Natural killer cell (primary cell): ENCODE results near the gene OPRM1. TPM values are rescaled to one million over a fixed set of nuclear protein-coding genes. Genes with fewer than 3 reads are reported as not detected.

ENCODE experiments used
- ATAC-seq, 3 donors: fragments of 150-1000 bp in 2 of 3; fragments of 200-7000 bp in 1 of 3; cut with Tn5 transposase; 1 replicate in 1 of 3; 2 replicates in 2 of 3; pipeline ENCODE4 v1.10.0; 2021; ENCODE audit warnings: mild to moderate bottlenecking in 2 of 3, moderate library complexity in 2 of 3
- DNase-seq, 2 donors: peaks; one replicate each; pipeline versions ENCODE4 v3.0.0 to v3.0.0-alpha.2; 2013 to 2021; ENCODE audit warnings: mixed read lengths in 1 of 2
- H3K27ac ChIP-seq: one replicate; pipeline ENCODE4 v1.5.1; 2013; ENCODE audit warnings: mild to moderate bottlenecking, low read length
- H3K27me3 ChIP-seq: one replicate; pipeline ENCODE4 v1.6.1; 2013; ENCODE audit warnings: low read length; ENCODE audit not compliant: control insufficient read depth, insufficient read depth
- H3K36me3 ChIP-seq: one replicate; pipeline ENCODE4 v1.6.1; 2013; ENCODE audit warnings: low read length; ENCODE audit not compliant: control insufficient read depth, insufficient read depth
- H3K4me1 ChIP-seq: one replicate; pipeline ENCODE4 v1.6.1; 2013; ENCODE audit warnings: low read length; ENCODE audit not compliant: control insufficient read depth, insufficient read depth
- H3K4me3 ChIP-seq: one replicate; pipeline ENCODE4 v1.5.1; 2013; ENCODE audit warnings: low read length
- H3K9me3 ChIP-seq: one replicate; pipeline ENCODE4 v1.6.1; 2013; ENCODE audit warnings: low read length; ENCODE audit not compliant: control insufficient read depth, insufficient read depth
- H3K27ac Mint-ChIP-seq, 2 donors: one replicate each; pipeline ENCODE4 v1.8.0; 2022; ENCODE audit warnings: mild to moderate bottlenecking in 2 of 2, mixed read lengths in 2 of 2, moderate library complexity in 1 of 2
- H3K27me3 Mint-ChIP-seq, 2 donors: one replicate each; pipeline ENCODE4 v1.8.0; 2022; ENCODE audit warnings: low read depth in 2 of 2, mixed read lengths in 2 of 2
- H3K36me3 Mint-ChIP-seq: one replicate; pipeline ENCODE4 v1.8.0; 2022; ENCODE audit warnings: mixed read lengths
- H3K4me1 Mint-ChIP-seq, 2 donors: one replicate each; pipeline ENCODE4 v1.8.0; 2022; ENCODE audit warnings: mixed read lengths in 2 of 2
- H3K4me3 Mint-ChIP-seq: one replicate; pipeline ENCODE4 v1.8.0; 2022; ENCODE audit warnings: mild to moderate bottlenecking, moderate library complexity, mixed read lengths
- H3K9me3 Mint-ChIP-seq, 2 donors: one replicate each; pipeline ENCODE4 v1.8.0; 2022; ENCODE audit warnings: mixed read lengths in 2 of 2
- WGBS: methylation state at CpG from one replicate; pipeline ENCODE4 v1.1.7; 2013; ENCODE audit warnings: missing lambda C conversion rate; ENCODE audit not compliant: insufficient coverage; 5-methylcytosine and 5-hydroxymethylcytosine counted together
- intact Hi-C: fragments of 100-400 bp; cut with micrococcal nuclease; formaldehyde crosslinking; loops from one replicate; pipeline ENCODE4 v1.14.2; 2022
- total RNA-seq, 4 donors: library from RNA; stranded (reverse); fragments of 120-200 nt in 1 of 4; gene quantifications; one replicate each; pipeline versions ENCODE4 v1.2.3 to v1.2.4, GENCODE V29; 2013 to 2022
- TF ChIP-seq, protein P1 (sequence below): fragments of 200-600 bp; IDR thresholded peaks from one replicate; pipeline ENCODE4 v1.8.0; 2022; ENCODE audit warnings: antibody characterized with exemption

Gene OPRM1
- total RNA-seq, 3 donors from 2014 or later (not counting 1 experiment from before 2014, with no cell fraction given), result not detected

DNA sequence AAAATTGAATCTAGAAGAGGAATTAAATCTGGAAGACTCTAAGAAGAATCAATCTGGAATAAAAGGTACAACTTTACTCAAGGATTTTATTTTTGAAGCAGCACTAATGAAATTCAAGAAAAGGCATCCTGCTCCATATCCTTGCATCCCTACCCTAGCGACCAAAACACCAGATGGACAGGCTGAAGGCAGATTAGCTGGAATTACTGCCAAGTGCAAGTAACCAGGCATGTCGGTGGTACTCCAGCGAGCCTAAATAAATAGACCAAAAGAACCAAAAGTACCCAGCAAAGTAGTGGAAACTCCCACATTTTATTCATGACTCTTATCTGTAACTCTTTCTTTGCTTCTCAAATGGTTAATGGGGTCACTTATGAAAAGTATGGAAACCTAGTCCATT is 21.0 kb downstream of the OPRM1 start:
- Mint-ChIP-seq H3K36me3 (no peaks in the 10 kb centered on the region), H3K27ac (no peak overlapping the region), H3K9me3 (no peaks in the 10 kb centered on the region), H3K4me3 (no peak overlapping the region), H3K27me3 (no peaks in the 10 kb centered on the region), H3K4me1 (no peaks in the 10 kb centered on the region)
- no peaks in the 10 kb centered on the region for H3K4me1 ChIP-seq
- ATAC-seq (no peak), DNase-seq (no peak)
- no peak overlapping the region for H3K27ac ChIP-seq
- no peaks in the 10 kb centered on the region for H3K27me3 ChIP-seq
- no peaks in the 10 kb centered on the region for H3K9me3 ChIP-seq
- H3K4me3 ChIP-seq, result no peak overlapping the region
- TF ChIP-seq, protein P1, sequence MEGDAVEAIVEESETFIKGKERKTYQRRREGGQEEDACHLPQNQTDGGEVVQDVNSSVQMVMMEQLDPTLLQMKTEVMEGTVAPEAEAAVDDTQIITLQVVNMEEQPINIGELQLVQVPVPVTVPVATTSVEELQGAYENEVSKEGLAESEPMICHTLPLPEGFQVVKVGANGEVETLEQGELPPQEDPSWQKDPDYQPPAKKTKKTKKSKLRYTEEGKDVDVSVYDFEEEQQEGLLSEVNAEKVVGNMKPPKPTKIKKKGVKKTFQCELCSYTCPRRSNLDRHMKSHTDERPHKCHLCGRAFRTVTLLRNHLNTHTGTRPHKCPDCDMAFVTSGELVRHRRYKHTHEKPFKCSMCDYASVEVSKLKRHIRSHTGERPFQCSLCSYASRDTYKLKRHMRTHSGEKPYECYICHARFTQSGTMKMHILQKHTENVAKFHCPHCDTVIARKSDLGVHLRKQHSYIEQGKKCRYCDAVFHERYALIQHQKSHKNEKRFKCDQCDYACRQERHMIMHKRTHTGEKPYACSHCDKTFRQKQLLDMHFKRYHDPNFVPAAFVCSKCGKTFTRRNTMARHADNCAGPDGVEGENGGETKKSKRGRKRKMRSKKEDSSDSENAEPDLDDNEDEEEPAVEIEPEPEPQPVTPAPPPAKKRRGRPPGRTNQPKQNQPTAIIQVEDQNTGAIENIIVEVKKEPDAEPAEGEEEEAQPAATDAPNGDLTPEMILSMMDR, result no peak
- no peaks in the 10 kb centered on the region for H3K36me3 ChIP-seq
- intact Hi-C loops, result no loop called here
- 89% methylated on average over 3 of the region's 3 CpGs for WGBS

DNA sequence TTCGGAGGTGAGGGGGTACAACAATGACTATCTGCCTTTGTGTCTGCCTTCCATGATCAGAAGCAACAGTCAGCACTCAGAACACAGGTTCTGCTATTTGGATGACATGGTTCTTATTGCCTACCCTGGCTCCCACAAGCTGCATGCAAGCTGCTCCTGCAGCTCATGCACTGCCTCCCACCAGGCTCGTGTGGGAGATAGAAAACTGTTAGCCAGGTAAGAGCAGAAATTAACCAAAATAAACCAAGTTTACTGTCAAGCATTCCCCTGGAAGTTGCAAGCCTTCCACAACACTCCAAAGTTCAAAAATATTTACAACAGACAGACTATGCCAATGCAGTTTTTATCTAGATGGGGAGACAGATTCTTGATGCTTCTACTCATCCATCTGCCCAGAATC is 31.0 kb downstream of the OPRM1 start:
- intact Hi-C loops, result no loop called here
- no peak overlapping the region for H3K27ac ChIP-seq
- no peaks in the 10 kb centered on the region for H3K9me3 ChIP-seq
- H3K36me3 ChIP-seq, result no peaks in the 10 kb centered on the region
- H3K4me1 ChIP-seq, result no peaks in the 10 kb centered on the region
- Mint-ChIP-seq H3K4me3 (no peak overlapping the region), H3K36me3 (no peaks in the 10 kb centered on the region), H3K27me3 (no peaks in the 10 kb centered on the region), H3K27ac (no peak overlapping the region), H3K4me1 (no peaks in the 10 kb centered on the region), H3K9me3 (peaks cover 2 to 3% of the 10 kb centered on the region in 2 donors)
- TF ChIP-seq, protein P1, result no peak
- DNase-seq, result no peak
- ATAC-seq, result no peak
- H3K4me3 ChIP-seq, result no peak overlapping the region
- 58% methylated on average over 2 of the region's 2 CpGs for WGBS
- H3K27me3 ChIP-seq, result peaks cover 3% of the 10 kb centered on the region

DNA sequence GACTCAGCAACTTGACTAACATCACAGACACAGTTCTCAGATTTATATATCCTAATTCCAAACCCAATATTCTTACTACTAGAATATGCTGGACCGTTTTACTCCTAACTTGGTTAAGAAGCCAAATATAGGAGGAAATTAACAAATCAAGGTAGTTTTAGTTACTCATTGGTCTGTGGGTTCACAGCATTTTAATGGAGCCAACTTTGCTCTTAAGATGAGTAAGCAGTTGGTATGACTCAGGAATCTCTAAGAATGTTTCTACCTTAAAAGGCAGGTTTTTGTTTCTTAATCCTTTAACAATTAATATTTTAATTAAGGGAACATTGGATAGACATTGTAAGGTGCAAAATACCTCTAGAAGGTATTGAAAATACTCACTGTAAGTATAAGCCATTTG is 31.6 kb downstream of the OPRM1 start:
- Histone ChIP-seq H3K27ac (no peak overlapping the region), H3K9me3 (no peaks in the 10 kb centered on the region), H3K36me3 (no peaks in the 10 kb centered on the region), H3K27me3 (peaks cover 3% of the 10 kb centered on the region), H3K4me1 (no peaks in the 10 kb centered on the region), H3K4me3 (no peak overlapping the region)
- DNase-seq, result no peak
- no peaks in the 10 kb centered on the region for H3K36me3 Mint-ChIP-seq
- no peak overlapping the region for H3K4me3 Mint-ChIP-seq
- H3K4me1 Mint-ChIP-seq, result no peaks in the 10 kb centered on the region
- H3K9me3 Mint-ChIP-seq, result peaks cover 2 to 3% of the 10 kb centered on the region in 2 donors
- no peaks in the 10 kb centered on the region for H3K27me3 Mint-ChIP-seq
- no peak for ATAC-seq
- no peak overlapping the region for H3K27ac Mint-ChIP-seq
- WGBS, result 83% methylated on average over 1 of the region's 1 CpG
- TF ChIP-seq, protein P1, result no peak
- intact Hi-C loops, result no loop called here

DNA sequence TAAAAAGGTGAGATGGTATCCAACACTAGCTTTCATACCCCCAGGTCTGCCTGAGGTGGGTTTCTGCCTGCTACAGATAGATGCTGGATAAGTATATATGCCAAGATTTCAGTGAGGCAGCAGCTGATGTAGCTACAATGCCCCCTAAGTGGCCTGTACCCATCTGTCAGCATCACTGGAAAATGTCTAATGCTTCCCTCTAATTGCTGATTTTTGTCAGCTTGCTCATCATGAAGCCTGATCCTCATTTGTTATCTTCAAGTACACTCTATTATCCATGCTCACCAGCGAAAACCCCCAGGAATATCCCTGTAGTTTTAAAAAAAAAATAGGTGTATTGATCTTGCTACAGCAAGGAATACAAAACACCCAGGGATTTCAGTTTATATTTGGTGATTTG is 32.2 kb downstream of the OPRM1 start:
- Histone ChIP-seq H3K27me3 (peaks cover 3% of the 10 kb centered on the region), H3K9me3 (no peaks in the 10 kb centered on the region), H3K4me3 (no peak overlapping the region), H3K36me3 (no peaks in the 10 kb centered on the region), H3K27ac (no peak overlapping the region), H3K4me1 (no peaks in the 10 kb centered on the region)
- Mint-ChIP-seq H3K9me3 (peaks cover 2 to 3% of the 10 kb centered on the region in 2 donors), H3K4me3 (no peak overlapping the region), H3K36me3 (no peaks in the 10 kb centered on the region), H3K4me1 (no peaks in the 10 kb centered on the region), H3K27ac (no peak overlapping the region), H3K27me3 (no peaks in the 10 kb centered on the region)
- TF ChIP-seq, protein P1, result no peak
- intact Hi-C loops, result no loop called here
- ATAC-seq (no peak), DNase-seq (no peak)
- no CpG with 5 or more reads among the region's 1 CpG for WGBS
